SJCRH30 (cell line): ENCODE measurements around the gene PPP3CA. TPM values are rescaled to one million over a fixed set of nuclear protein-coding genes. Genes with fewer than 3 reads are reported as not detected.
A peak's percentile ranks its signal among the peaks of the same experiment; 100 is the strongest.
"Not testable (repeated sequence)": the region's sequence is repeated elsewhere in the genome, so short reads cannot be mapped to it uniquely, and the experiment has no call there.

Source experiments
- DNase-seq, 2 experiments: peaks; one replicate each; pipeline ENCODE4 v3.0.0-alpha.2; 2015 to 2020
- H3K27ac ChIP-seq: fragments of 250-450 bp; sonication (Bioruptor Pico); 2 replicates; pipeline ENCODE4 v1.5.1; 2020; ENCODE audit warnings: mild to moderate bottlenecking, moderate library complexity
- H3K27me3 ChIP-seq: fragments of 250-450 bp; sonication (Bioruptor Pico); 2 replicates; pipeline ENCODE4 v1.5.1; 2020; ENCODE audit warnings: mild to moderate bottlenecking, moderate library complexity
- H3K36me3 ChIP-seq: fragments of 250-450 bp; sonication (Bioruptor Pico); 2 replicates; pipeline ENCODE4 v1.5.1; 2020; ENCODE audit warnings: mild to moderate bottlenecking, moderate library complexity
- H3K4me1 ChIP-seq: fragments of 250-450 bp; sonication (Bioruptor Pico); 2 replicates; pipeline ENCODE4 v1.5.1; 2020; ENCODE audit warnings: mild to moderate bottlenecking, moderate library complexity
- H3K4me3 ChIP-seq: fragments of 250-450 bp; sonication (Bioruptor Pico); 2 replicates; pipeline ENCODE4 v1.5.1; 2020; ENCODE audit warnings: mild to moderate bottlenecking, moderate library complexity
- H3K9me3 ChIP-seq: fragments of 250-450 bp; sonication (Bioruptor Pico); replicated peaks from 2 replicates; pipeline ENCODE4 v1.5.1; 2020; ENCODE audit warnings: mild to moderate bottlenecking, moderate library complexity
- total RNA-seq: library from RNA; depleted of rRNA; stranded (reverse); fragments of >200 nt; shearing (Covaris generic); gene quantifications from 2 replicates; pipeline ENCODE4 v1.2.3, GENCODE V29; 2014

The PPP3CA gene
- total RNA-seq, 1 experiment from 2014 or later: 38.4 TPM

DNA sequence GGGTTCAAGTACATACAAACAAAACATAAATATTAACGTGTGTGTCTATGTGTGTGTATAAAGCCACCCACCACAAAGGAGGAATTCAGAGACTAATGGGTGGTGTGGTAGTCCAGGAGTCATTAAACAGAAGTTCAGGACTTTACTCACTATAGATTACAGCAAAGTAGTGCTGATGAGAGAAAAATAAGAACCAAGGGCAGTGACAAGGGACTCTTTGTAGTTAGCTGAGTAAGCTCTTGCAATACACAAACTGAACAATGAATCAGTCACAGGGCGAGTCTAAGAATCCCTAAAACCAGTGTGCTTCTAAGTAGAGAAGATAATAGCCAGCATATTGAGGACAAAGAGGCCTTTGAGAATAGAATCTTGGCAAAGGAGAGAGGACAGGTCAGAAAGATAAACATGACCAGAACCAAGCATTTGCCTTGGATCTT is 232.4 kb downstream of the PPP3CA start:
- H3K9me3 ChIP-seq: no peaks in the 10 kb centered on the region
- peaks cover 20% of the 10 kb centered on the region for H3K4me1 ChIP-seq
- no peaks in the 10 kb centered on the region for H3K27me3 ChIP-seq
- H3K4me3 ChIP-seq: no peak overlapping the region
- peak overlapping the region; percentile 47 for H3K27ac ChIP-seq
- H3K36me3 ChIP-seq: no peaks in the 10 kb centered on the region
- DNase-seq: peak; percentile 47 to 88

DNA sequence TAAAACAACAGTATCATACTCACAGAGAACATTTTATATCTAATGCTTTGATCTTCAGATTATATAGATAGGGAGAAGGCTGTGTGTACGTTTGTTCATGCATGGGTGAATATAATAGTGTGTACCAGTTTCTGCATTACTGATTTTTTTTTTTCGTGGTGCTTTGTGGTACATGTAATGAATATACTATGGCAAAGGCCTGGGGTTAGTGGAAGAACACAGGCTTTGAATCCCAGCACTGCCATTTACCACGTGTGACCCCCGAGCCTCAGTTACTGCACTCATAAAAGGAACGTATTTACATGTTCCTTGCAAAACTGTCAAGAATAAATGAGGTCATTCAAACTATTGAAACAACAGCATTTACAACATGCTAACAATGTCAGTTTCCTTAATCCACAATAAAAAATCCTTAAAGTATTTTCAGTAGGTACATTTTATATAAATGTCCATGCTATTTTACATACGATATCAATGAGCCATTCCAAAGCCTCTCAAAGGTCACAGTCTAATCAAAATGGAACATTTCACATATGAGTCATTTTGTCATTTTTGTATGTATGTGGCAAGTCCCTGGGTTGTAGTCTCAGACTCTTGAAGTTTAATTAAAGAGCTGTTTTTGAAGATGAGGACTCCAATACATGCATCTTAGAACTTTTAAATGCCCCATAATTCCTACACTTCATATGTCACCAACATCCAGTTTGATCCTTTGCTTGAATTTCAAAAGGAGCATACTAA is 242.8 kb downstream of the PPP3CA start:
- no peaks in the 10 kb centered on the region for H3K9me3 ChIP-seq
- no peak overlapping the region for H3K4me3 ChIP-seq
- peaks cover 4% of the 10 kb centered on the region; the same call in 1 of the 2 replicates for H3K36me3 ChIP-seq
- no peak for DNase-seq
- peaks cover 45% of the 10 kb centered on the region for H3K4me1 ChIP-seq
- H3K27ac ChIP-seq: no peak overlapping the region
- no peaks in the 10 kb centered on the region for H3K27me3 ChIP-seq

DNA sequence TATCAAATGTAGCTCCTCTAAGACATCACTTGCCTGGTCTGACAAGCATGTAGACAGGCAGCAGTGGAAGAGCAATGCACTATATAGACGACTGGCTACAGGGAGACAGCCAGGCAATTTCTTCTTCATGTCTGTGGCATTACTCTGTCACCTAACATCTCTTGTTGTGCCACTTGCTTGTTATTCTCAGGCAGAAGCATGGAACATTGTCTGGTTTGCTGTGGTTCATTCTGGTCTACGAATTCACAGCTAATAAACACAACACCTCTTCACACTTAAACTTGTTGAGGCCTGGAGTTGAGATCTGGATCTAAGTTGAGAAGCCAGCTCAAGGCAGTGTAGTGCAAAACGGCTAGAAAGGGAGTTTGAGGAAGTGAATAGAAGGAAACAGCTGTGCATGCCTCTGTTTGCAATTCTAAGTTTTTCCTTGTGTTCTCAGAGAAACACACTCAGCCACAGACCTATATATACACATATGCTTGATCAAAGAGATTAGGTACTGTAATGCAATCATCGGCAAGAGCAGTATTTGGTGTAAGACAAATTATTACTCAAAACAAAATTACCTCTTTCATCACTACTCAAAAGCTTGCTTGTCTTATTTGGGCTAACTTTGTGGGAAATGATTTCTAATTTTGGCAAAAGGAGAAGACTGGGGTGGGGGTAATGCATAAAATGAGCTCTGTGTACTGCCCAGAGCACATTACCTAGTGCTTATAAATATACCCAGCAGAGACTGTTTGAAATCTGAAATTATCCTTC is 243.8 kb downstream of the PPP3CA start:
- Histone ChIP-seq H3K27me3 (no peaks in the 10 kb centered on the region), H3K36me3 (peaks cover 4% of the 10 kb centered on the region; the same call in 1 of the 2 replicates), H3K4me1 (peaks cover 44% of the 10 kb centered on the region), H3K27ac (peak overlapping the region; percentile 26; the same call in 1 of the 2 replicates), H3K4me3 (no peak overlapping the region), H3K9me3 (no peaks in the 10 kb centered on the region)
- DNase-seq: peak; percentile 19 to 66

DNA sequence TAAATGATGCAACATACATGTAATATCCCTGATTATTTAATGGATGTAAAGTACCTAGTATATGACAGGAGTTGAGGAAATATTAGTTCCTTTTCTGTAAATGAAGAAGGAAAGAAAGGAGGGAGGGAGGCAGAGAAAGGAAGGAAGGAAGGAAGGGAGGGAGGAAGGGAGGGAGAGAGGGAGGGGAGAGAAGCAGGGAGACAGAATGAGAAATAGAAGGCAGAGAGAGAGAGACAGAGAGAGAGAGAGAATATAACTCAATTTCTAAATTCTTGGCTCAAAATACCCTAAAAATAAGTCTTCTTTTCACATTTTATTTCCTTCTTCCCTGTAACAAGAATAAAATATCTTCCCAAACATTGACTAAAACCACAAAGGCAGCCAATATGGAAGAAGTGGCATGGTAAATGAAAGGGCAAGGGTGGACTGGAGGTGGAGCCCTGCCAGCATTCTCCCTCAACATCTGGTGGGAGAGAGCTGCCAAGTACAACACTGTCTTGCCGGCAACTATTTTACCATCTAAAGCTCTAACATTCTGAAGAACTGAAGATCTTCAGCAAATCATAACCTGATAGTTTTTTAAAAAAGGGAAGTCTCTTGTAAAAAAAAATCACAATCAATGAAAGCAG is 245.1 kb downstream of the PPP3CA start:
- H3K27ac ChIP-seq: peak overlapping the region; percentile 6; the same call in 1 of the 2 replicates
- DNase-seq: peak; percentile 44 to 64
- no peak overlapping the region for H3K4me3 ChIP-seq
- peaks cover 36% of the 10 kb centered on the region for H3K4me1 ChIP-seq
- no peaks in the 10 kb centered on the region for H3K27me3 ChIP-seq
- H3K36me3 ChIP-seq: peaks cover 7% of the 10 kb centered on the region; the same call in 1 of the 2 replicates
- H3K9me3 ChIP-seq: no peaks in the 10 kb centered on the region

DNA sequence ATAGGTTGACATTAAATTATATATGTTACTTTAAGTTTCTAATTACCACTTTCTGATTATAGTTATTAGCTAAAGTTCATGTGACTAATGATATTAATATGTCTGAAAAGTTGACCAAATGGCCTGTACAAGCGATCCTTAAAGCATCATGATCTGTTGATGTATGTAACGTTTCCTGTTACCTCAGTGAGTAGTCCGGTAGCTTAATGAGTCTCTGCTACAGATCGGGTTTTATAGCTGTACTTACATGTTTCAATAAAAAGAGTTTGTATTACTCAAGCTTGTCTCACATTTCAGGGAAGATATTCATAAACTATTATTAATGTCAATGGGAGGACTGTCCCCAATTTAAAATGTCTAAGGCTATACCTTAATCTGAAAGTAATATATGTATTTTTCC is 246.3 kb downstream of the PPP3CA start:
- H3K9me3 ChIP-seq: no peaks in the 10 kb centered on the region
- peaks cover 36% of the 10 kb centered on the region for H3K4me1 ChIP-seq
- no peak overlapping the region for H3K4me3 ChIP-seq

DNA sequence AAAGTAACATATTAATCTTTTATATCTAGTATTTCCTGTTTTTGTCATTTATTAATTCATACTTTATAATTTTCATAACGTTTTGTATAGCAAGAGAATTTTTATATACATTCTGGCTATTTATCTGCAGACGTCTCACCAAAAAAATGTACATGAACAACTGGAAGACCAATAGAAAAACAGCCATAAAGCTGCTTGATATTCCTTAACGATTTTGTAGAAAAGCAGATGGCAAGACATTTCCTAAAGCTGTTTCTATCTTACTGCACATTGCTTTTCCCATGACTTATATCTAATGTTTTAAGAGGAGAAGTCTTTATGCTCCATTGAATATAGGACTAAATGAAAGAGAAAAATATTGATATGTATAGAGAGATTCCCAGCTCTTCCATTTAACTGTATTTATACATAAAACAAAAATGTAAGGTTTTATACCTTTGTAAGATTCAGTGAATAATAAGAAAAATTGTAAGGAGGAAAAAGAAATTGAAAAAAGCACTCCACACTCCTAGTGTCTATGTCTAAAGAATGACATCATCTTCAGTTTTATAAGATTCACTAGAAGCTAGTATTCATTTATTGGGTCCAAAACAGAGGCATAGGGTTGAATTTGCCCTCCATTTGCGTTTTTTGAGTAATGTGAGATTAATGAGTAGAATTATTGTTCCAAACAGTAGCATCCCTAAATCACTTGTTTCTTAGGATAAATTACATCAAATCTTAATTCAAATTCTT is 248.5 kb downstream of the PPP3CA start:
- Histone ChIP-seq H3K36me3 (peaks cover 7% of the 10 kb centered on the region; the same call in 1 of the 2 replicates), H3K9me3 (no peaks in the 10 kb centered on the region), H3K27ac (no peak overlapping the region), H3K4me3 (no peak overlapping the region), H3K4me1 (peaks cover 32% of the 10 kb centered on the region), H3K27me3 (no peaks in the 10 kb centered on the region)
- DNase-seq: no peak

More for the DNA sequence above, 246.3 kb downstream of the PPP3CA start:
- Histone ChIP-seq H3K27ac (no peak overlapping the region; the same call in 1 of the 2 replicates), H3K27me3 (no peaks in the 10 kb centered on the region), H3K36me3 (peaks cover 7% of the 10 kb centered on the region; the same call in 1 of the 2 replicates)
- DNase-seq: no peak

DNA sequence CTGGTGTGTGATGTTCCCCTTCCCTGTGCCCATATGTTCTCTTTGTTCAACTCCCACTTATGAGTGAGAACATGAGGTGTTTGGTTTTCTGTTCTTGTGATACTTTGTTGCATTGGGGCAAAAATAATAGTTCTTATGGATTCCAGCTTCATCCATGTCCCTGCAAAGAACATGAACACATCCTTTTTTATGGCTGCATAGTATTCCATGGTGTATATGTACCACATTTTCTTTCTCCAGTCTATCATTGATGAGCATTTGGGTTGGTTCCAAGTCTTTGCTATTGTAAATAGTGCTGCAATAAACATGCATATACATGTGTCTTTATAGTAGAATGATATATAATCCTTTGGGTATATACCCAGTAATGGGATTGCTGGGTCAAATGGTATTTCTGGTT is 254.7 kb downstream of the PPP3CA start:
- H3K4me3 ChIP-seq, DNase-seq, H3K4me1 ChIP-seq, H3K27me3 ChIP-seq, H3K9me3 ChIP-seq, H3K36me3 ChIP-seq, H3K27ac ChIP-seq: not testable (repeated sequence)

DNA sequence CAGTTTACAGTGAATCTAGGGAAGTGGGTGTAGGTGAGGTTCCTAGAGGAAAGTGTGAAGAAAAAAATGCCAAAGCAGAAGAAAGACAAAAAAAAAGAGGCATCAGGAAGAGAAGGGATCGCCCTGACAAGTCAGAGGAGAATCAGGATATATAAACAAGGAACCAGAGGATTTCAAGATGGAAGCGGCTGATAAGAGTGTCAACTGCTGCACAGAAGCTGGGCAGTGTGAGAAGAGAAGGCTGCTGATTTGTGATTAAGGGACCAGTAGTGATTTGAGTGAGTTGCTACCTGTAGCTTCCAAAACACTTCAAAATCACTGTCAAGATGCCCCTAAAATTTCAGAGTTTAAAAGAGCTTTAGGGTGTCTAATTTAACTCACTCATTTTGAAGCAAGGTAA is 258.2 kb downstream of the PPP3CA start:
- H3K36me3 ChIP-seq: peaks cover 8% of the 10 kb centered on the region; the same call in 1 of the 2 replicates
- peak in 1 of 2 experiments; percentile 20 for DNase-seq
- H3K27ac ChIP-seq: no peak overlapping the region
- H3K4me1 ChIP-seq: peaks cover 4% of the 10 kb centered on the region; the same call in 1 of the 2 replicates
- no peaks in the 10 kb centered on the region for H3K27me3 ChIP-seq
- H3K9me3 ChIP-seq: peaks cover 7% of the 10 kb centered on the region; the same call in 1 of the 2 replicates
- H3K4me3 ChIP-seq: no peak overlapping the region

DNA sequence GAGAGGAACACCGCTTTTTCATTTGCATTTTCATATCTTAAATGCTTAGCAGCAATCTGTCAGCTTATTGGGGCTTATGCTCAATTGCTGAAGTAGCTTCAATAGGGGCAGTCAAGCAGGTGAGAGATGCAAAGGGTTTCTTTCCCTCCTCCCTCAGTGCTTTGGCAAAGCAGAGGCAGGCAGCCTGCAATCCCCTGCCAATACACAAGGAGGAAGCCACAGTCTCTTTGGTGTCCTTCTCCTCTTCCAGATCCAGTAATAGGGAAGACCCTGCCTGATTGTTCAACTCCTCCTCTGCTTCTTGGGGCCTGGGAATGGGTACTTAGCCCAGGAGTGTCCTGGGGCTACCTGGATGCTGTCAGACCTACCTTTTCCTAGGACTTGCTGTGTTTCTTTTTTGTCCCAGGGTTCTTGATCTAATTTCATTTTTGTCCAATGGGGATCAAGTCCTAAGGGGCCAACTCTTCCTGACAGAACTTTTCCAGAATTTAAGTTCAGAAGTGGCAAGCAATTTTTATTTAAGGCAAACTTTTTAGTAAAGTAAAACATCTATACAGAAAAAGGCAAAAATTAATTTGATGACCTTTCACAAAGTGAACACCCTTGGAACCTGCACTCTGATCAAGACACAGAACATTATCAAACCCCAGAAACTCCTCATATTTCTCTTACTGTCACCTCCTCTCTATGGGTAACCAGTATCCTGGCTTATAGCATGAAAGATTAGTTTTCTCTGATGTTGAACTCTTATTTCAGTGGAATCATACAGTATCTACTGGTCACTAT is 260.3 kb downstream of the PPP3CA start:
- Histone ChIP-seq H3K4me3 (no peak overlapping the region), H3K4me1 (peaks cover 4% of the 10 kb centered on the region; the same call in 1 of the 2 replicates), H3K9me3 (no peaks in the 10 kb centered on the region), H3K36me3 (peaks cover 7% of the 10 kb centered on the region), H3K27me3 (no peaks in the 10 kb centered on the region), H3K27ac (no peak overlapping the region)
- DNase-seq: peak in 1 of 2 experiments; percentile 4

DNA sequence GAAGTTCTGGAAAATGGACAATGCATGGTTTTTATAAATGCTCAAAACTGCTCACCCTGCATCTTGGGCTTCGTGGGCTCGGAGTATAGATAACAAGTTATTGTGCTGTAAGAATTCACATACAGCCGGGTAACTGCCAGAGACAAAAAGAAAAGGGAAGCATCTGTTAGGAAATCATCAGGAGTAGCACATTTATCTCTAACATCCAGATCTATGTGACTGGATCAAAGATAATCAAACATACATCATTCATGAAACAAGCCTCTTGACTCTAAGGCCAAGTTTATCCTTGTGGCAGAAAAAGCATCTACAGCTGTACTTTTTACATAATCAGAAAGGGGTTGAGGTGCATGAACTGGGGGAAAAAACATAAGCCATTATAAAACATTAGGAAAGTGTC is 264.2 kb downstream of the PPP3CA start:
- Histone ChIP-seq H3K4me1 (no peaks in the 10 kb centered on the region), H3K36me3 (peaks cover 7% of the 10 kb centered on the region), H3K4me3 (no peak overlapping the region), H3K9me3 (no peaks in the 10 kb centered on the region), H3K27ac (no peak overlapping the region), H3K27me3 (no peaks in the 10 kb centered on the region)
- DNase-seq: no peak

DNA sequence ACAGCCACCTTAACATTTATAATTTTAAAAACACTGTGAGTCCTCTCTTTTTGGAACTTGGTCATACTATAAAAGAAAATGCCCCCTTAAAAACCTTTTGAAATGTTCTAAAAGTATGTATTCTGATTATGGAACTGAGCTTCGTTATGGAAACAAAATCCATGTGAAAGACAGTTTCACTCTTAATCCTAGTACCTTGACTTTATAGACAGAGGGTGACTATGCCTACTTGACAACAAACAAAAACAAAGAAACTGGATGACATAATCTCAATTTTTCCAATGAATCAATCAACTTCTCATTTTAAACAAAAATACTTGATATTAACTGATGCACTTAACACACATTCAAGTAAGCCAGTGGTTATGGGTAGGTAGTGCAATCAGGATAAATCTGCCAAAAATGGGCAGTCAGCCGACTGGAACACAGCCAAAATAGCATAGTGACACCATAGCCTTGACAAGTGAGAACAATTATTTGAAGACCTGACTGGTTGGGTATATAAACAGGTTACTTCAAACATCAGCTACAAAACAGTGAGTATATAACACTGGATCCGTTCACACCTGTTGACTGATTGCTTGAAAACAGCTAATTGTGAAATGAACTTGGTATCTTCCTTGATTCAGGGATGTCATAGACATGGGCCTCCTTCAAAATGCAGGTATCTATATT is 265.5 kb downstream of the PPP3CA start:
- Histone ChIP-seq H3K4me3 (no peak overlapping the region), H3K9me3 (no peaks in the 10 kb centered on the region), H3K4me1 (no peaks in the 10 kb centered on the region), H3K27me3 (no peaks in the 10 kb centered on the region), H3K36me3 (peaks cover 7% of the 10 kb centered on the region), H3K27ac (no peak overlapping the region)
- no peak for DNase-seq

DNA sequence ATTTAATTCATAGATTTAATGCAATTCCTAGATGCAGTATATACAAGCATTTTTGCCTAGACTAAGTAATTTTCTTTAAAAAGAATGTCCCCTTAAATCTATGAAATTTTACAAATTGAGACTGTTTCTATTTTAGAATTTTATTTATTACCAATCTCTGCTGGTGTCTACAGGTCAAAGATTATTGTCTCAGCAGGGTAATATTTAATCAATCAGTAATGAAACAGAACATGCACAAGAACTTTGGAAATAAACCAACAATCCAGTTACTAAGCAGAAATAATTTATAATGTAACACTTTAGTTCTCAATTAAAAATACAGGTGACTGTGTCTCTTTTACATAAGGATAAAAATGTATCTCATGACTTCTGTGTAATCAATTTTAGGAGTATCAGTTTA is 266.2 kb downstream of the PPP3CA start:
- H3K4me3 ChIP-seq: no peak overlapping the region
- H3K36me3 ChIP-seq: peaks cover 7% of the 10 kb centered on the region
- no peaks in the 10 kb centered on the region for H3K4me1 ChIP-seq
- no peak for DNase-seq
- H3K27ac ChIP-seq: no peak overlapping the region
- no peaks in the 10 kb centered on the region for H3K9me3 ChIP-seq
- no peaks in the 10 kb centered on the region for H3K27me3 ChIP-seq

DNA sequence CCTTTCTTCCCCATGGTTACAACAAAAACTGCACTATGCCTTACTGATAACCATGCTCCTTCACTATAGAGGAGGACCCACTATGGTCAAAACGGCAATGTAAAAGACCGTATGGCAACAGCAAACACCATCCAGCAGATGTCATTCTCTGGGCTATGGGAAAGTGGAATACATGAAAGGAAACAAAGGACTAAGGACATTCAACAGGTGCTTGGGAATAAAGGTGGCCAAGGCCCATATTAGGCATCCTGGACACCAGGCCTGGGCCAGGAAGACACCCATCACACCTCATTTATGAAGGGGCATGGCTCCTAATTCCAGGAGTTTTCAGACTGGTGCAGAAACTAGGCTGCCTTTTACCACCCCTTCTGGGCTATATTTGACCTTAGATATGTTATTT is 268.4 kb downstream of the PPP3CA start:
- Histone ChIP-seq H3K4me1 (no peaks in the 10 kb centered on the region), H3K4me3 (no peak overlapping the region), H3K9me3 (no peaks in the 10 kb centered on the region), H3K36me3 (peaks cover 7% of the 10 kb centered on the region; the same call in 1 of the 2 replicates), H3K27me3 (no peaks in the 10 kb centered on the region), H3K27ac (no peak overlapping the region)
- DNase-seq: no peak
